Skeletal muscle cell (primary cell): ENCODE measurements around the gene PIGO.
A peak's percentile ranks its signal among the peaks of the same experiment; 100 is the strongest.

ENCODE experiments used
- DNase-seq: peaks from one replicate; pipeline ENCODE4 v3.0.0-alpha.2; 2010; ENCODE audit warnings: low read depth
- H3K4me3 ChIP-seq: 2 replicates; pipeline ENCODE4 v1.5.1; 2011; ENCODE audit warnings: low read depth, mild to moderate bottlenecking, control low read depth, low read length, moderate library complexity

Gene PIGO

DNA sequence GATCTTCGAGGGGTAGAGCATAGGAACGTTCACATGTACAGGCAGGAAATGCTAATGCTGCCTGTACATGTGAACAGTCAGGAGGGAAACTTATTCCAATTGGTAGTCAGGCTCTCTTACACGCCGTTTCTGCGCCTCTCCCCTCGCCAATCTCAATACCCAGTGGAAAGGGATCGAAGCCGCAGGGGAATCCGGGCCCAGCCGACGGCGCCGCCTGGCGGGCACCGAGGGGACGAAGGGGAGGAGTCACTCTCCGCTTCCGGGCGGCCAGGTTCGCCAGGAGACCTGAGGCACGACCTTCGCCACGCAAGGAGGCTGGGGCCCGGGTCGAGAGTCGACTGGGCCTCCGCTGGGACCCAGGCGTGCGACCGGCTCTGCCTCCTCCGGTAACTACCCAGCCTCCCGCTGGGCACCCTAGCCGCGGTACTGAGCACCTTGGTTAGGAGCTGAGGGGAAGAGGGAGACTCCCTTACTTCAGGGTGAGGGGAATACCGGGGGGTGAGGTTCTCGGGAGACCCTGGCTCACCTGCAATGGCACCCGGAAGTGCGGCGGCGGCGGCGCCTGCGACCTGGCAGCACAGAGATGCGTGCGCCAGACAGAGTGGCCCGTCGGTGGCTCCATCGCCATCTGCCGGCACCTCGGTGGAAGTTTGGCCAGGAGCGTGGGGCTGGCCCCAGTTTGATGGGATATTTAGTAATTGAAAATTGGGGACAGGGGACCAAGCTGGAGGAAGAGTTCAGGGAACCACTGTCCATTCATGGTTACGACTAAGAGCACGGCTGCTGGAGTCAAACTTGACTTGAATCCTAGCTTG, at the start of gene PIGO:
Gene PIGO (minus strand): TSS at position 557 of the 815 bp plus-strand sequence. CDS start 1,026 bp downstream, outside the sequence.
- peak within 1 kb of the TSS; percentile 98 for H3K4me3 ChIP-seq
- DNase-seq, result no peak

DNA sequence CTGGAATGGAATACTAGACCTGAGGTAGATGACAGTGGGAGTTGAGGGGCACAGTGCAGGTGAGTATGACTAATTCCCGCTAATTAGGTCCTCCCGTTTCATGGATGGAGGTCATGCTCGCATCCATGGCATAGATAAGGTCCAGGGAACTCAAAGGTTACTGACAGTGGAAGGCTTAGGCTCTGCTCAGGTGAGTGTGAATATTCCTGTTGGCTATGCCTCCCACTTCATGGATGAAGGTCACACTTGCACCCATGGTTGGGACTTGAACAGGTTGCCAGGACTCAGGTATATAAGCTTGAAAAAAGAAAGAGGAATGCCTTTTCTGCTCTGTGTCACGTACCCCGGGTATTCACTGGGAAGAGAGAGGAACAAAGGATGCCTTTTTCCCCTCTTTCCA, 45.6 kb upstream of the PIGO start:
- H3K4me3 ChIP-seq, result no peak overlapping the region
- no peak for DNase-seq

DNA sequence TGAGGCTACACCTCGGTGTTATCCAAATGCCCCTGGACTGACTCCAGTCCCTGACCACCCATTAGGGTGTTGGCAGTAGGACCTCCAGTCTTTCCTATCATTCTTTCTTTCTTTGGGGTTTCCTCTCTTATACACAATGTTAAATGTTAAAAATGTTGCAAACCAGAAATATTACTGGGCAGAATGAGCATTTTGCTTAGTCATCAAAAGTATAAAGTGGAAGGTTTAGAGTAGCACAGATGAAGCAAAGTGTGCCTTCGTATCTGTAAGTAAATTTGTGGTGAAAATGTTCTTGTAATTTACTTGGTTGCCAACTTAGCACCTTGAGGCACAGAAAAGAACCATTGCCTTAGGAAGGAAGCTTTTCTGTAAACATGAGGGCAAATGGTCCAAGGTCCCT, 43.7 kb upstream of the PIGO start:
- DNase-seq, result no peak
- H3K4me3 ChIP-seq, result no peak overlapping the region

DNA sequence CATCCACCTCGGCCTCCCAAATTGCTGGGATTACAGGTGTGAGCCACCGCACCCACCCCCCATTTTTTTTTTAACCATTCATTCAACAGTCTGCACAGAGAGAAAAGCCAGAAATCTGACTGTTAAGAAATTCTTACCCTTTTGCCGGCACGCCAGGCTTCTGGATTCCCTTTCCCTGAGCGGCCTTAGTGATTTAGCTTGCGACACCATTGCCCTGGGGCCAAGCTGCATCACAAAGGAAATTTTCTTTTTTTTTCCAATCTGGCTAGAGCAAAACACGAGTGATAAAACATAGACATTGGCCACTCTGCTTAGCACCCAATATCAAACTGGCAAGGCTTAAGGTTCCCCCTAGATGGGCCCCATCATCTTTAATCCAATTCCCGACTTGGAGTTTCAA, 40.5 kb upstream of the PIGO start:
- no peak for DNase-seq
- no peak overlapping the region for H3K4me3 ChIP-seq

DNA sequence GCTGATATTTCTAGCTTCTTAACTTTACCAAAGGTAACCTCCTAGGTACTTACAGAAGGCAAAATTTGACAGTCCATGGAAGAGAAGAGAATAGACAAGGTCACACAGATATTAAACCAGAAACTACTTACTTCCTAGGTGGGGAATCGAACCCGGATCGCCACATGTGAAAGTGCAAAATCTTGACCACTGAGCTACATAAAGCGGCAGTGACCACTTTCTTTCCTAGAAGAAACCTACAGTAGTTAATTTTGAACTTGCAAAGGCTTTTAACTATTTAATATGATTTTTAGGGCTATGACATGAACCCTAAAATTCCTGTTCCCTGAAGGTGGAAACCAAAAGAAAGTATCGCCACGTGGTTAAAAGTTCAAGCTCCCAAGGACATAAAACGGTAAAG, 39.6 kb upstream of the PIGO start:
- H3K4me3 ChIP-seq, result no peak overlapping the region
- DNase-seq, result no peak

DNA sequence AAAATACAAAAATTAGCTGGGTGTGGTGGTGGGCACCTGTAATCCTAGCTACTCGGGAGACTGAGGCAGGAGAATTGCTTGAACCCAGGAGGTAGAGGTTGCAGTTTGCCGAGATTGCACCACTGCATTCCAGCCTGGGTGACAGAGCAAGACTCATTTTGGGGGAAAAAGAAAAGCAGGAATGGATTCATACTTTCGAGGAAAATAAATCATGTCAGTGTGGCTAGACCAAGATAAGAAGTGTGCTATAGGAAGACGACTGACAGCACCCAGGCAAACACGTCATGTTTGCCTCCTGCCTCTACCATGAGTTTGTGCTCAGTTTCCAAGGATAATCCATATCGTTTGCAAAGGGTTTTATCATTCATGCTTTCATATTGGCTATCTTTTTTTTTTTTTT, 38.5 kb upstream of the PIGO start:
- H3K4me3 ChIP-seq, result no peak overlapping the region
- DNase-seq, result no peak

DNA sequence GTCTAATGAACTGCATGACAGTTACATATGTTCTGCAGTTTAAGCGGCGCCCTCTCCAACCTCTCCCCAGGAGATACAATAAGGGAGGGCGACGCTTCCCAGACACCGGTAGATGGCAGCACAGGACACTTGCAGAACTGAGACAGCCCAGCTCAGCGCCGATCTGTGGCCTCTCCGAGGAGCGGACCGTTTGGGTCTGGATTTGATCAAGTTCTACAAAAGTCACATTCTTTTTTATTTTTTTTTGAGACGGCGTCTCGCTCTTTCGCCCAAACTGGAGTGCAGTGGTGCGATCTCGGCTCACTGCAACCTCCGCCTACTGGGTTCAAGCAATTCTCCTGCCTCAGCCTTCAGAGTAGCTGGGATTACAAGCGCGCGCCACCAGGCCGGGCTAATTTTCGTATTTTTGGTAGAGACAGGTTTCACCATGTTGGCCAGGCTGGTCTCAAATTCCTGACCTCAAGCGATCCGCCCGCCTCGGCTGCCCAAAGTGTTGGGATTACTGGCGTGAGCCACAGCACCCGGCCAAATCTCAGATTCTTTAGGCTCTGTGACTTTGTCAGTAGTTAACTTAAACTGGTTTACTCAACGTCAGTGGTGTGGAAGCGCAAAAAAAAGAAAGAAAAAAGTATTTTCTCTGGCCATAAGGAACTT, 20.6 kb upstream of the PIGO start:
- peak overlapping the region; percentile 71 for H3K4me3 ChIP-seq
- DNase-seq, result peak; percentile 68

DNA sequence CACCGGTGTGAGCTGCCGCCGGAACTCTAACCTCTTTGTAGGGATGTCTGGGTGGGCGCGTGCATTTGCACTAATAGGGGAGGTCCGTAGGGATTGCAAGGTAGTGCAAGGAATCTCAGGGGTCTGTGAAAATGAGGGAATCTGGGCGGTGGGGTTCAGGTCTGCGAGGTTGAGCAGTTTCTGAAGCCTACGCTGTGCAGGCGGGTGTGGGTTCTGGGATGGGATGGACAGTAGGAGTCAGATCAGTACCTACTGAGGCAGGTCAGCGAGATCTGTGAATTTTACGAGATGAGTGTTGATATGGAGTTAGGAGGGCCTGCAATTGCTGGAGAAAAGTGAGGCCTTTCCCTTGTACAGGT, 20.1 kb upstream of the PIGO start:
- peak overlapping the region; percentile 71 for H3K4me3 ChIP-seq
- DNase-seq, result no peak

DNA sequence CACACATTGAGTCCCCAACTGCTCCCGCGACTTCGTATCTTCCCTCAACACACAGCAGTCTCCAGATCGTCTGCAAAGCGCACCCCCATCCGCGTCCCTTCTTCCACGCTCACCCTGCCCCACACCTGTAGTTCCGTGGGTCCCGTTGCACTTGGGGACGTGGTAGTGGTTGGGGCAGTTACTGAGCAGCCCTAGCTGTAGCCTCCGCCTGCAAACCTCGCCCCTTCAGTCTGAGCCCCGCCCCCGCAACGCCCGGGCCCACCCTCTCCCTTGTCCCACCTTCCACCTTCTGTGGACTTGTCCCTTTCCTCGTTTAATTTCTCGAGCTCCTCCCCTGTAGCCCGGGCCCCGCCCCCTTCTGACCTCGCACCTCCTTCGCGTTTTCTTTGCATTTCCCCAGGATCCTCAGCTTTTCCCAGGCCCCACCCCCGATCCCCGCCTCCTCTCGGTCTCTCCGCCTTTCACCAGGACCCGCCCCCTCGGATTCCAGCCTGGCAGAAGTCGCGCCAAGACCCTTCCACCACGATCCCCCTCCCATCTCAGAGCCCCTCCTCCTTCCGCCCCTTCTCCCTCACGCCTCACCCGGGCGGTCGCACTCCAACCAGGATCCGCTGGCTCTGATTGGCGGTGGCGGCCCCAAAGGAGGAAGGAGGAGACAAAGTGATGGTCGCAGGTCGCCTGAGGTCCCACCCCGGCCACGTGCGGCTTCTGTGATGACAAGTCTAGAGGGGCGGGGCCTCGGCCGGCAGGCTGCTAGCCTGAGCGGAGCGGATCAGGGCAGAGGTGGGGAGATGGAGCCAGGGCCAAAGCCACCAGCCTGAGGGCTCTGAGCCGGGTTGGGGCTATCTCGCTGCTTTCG, 19.5 kb upstream of the PIGO start, which contains the start of gene ATOSB:
Gene ATOSB (minus strand): TSS at position 183 of the 859 bp plus-strand sequence. CDS start 7,588 bp downstream, outside the sequence.
- peak; percentile 86 for DNase-seq
- peak within 1 kb of the TSS; percentile 71 for H3K4me3 ChIP-seq

DNA sequence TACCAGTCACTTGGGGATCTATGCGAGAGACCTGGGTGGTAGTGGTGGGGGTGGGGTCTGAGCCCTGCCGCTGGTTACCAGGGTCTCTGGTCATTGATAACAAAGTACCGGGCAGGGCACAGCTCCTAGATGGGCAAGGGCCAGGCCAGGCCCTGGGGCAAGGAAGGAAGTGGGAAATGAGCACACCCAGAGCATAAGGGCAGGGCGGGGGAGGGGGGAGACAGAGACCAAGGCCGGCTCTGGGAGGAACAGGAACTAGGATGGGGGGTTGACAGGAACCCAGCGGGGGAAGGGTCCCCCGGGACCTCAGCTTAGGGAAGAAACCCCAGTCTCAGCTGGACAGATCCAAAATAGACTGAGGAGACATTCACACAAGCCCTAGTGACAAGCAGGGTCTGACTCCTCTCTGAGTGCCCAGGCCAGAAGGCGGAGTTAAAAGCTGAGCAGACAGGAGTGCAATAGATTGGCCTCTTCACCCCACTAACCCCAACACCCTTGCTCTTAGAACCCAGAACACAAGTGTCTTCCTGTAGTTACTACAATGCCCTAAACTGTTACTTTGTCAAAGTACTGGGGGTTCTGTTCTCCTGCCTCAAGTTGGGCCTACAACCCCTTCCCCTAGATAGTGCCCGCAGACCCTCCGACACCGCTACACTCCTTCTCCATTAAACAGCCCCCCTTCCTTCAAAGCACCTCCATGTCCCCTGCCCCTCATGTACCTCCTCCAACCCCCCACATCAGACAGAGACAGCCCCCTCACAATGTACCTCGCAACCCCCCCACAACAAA, 18.6 kb upstream of the PIGO start:
- peak overlapping the region; percentile 71 for H3K4me3 ChIP-seq

DNA sequence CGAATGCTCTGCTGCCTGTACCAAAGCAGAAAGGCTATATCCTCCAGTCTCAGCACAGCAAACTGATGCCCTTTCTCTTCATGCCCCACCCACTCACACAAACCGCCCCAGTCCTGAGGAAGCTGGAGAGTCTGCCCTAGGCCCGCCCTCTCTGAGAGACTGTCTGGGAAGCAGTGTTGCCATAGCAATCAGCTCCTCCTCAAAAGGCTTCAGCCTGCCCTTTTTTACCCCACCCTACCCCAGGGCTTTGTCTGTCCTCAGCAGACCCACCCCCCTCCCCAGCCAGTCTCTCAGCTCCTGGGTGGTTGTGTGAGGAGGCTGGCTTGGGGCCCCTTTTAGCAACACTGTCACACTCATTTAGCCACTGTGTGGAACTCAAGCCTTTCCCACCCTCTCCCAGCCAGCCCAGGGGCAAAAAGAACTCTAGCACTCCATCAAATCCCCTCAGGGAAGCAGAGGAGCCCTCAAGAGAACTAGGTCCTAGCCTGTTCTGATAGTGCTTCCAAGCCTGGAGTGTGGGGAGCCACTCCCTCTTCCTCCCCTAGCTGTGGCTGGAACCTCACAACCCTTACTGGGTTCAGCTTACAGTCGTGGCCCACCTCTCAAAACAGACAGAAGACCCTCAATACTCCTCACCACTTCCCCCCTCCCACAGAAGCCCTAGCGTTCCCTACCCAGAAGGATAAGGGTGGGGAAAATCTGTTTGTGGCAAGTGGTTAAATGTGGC, 17.9 kb upstream of the PIGO start:
- DNase-seq, result peak; percentile 92
- peak overlapping the region; percentile 71 for H3K4me3 ChIP-seq

More for the DNA sequence above, 18.6 kb upstream of the PIGO start:
- no peak for DNase-seq

DNA sequence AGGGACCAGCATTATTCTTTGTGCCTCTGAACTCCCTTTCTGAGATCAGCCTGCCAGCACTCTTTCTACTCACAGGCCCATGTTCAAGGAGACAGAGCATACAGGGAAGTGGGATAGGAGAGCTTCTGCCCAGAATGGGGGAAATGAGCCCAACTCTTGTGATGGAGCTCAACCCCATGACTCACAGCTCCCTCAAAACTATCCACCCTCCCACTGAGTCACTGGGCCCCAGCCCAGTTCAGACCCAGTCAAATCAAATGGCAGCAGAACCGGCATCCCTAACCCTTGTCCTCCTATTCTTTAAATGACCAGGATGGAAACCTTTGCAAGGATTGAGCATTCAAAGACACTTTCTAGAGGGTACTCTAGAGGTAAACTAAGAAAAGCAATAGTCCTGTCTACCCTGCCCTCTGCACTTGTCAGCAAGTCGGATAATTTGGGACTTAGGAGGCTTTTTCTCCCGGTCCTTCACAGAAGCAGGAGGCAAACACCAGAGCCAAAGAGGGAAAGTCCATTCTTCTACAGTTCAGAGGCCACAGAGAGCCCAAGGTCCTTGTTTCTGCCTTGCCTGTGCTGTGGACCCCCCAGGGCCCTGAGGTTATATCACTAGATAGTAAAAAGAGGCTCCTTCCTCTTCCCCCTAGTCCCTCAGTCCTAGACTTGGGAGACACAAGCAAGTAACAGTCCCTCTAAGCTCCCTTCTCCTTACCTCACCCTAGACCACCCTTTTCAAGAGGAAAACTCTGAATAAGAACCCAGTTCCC, 16.0 kb upstream of the PIGO start:
- no peak for DNase-seq
- H3K4me3 ChIP-seq, result peak overlapping the region; percentile 33

DNA sequence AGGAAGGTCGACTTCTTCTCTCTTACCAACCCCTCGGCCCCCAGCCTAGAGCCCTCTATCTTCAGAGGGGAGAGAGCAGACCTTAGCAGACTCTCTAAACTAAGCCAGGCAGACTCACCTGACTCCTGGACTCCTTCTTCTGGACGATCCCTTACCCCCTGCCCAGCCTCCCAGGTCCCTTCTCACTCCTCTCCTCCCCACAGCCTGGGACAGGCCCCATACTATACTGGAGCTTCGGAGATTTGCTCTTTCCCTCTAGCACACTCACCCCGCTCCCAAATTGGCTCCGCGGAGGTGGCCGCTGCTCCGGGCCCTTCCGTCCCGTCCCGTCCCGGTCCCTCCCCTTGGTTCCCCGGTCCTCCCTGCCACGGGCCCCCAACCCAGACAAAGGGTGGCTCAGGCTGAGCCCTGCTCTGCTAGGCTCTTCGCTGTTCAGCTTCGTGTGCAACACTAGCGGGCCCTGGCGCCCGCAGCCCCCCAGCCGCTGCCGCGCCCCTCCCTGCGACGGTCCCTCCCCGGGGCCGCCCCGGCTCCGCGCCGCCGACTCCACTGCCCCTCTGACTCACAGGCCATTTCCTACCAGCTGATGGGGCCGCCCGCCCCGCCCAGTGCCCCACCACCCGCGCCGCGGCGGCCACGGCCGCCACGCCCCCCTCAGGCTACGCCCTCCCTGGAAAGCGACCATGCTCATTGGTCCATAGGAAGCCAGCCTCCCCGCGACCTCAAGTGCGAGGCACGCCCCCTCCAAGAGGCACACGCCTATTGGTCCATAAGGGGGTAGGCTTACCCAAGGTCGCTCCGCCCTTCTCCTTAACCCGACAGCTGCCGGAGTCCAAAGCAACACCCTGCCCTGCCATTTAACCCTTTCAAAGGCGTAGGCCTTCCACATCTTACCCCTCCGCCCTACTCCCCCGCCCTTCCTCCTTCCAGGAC, 14.9 kb upstream of the PIGO start:
- peak; percentile 97 for DNase-seq
- H3K4me3 ChIP-seq, result peak overlapping the region; percentile 88

DNA sequence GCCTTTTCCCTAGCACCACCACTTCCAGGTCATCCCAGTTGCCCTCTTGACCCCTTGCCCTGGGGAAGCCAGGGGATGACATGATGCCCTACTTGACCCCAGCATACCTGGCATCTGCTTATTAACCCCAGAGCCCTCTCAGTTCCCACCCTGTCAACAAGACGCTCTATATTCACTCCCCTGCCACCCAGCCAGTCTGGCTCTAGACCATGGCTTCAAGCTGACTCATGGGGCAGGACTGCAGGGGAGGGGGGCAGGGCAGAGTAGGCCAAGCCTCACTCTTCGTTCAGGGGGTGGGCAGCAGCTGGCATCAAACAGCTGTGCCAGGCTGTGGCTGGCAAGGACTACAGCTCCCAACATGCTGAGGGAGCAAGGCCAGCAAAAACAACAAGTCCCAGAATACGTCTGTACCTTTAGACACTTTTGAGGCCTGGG, 14.0 kb upstream of the PIGO start:
- H3K4me3 ChIP-seq, result peak overlapping the region; percentile 88
- DNase-seq, result no peak

DNA sequence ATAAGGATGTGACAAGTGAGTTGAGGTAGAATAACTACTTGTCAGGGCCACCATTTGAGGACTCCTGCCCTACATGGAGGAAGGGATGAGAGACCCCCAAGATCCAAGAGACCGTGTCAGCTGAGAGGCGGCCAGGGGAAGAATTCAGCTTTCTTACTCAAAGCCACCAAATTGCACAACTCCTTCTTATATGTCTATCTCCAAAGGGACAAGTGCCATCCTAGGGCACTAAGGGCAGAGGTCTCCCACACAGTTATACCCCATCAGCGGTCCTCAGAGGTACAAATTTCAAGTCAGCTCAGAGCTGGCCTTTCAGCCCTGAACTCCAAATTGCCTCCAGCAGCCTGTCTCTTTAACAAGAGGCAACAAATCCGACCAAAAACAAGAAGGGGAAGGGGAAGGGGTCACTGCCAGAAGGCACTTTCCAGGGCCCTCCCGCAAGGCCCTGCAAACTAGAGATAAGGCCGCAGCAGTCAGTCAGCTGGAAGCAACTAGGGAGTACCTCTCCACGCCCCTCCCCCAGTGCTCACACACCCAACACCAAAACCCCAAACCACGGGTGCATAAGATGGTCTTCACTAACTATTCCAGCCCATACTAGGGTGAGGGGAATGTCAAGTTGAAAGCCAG, 12.7 kb upstream of the PIGO start:
- DNase-seq, result no peak
- H3K4me3 ChIP-seq, result no peak overlapping the region

DNA sequence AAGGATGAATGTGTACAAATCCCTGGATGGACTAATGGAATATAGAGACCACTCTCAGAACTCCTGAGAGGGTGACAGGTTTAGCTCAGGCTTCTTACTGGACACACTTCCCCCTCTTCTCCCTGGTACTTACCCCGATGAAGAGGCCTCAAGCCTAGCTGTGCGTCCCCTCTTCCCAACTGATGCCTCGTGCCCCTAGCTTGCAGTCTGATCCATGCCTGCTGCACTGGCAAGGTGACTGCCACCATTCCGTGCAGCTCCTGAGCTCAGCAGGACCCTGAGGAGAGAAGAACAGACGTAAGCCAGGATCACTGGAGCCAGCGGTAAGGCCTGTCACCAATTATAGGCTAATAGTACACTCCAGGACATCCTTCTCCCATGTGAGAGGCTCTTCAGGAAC, 12.1 kb upstream of the PIGO start:
- no peak overlapping the region for H3K4me3 ChIP-seq
- no peak for DNase-seq
